GM10266 (cell line): ENCODE data around the gene RPH3AL.

Experiments used
- DNase-seq: peaks from one replicate; pipeline ENCODE4 v3.0.0; 2012; ENCODE audit errors: extremely low spot score
- TF ChIP-seq, protein P1 (sequence below): IDR thresholded peaks from 2 replicates; pipeline ENCODE4 v1.5.1; 2012; ENCODE audit warnings: mild to moderate bottlenecking, low read depth; ENCODE audit not compliant: control insufficient read depth, insufficient read depth; ENCODE audit errors: missing control alignments

The RPH3AL gene

GRCh38 chr17:364766-365165 is 12.2 kb upstream of the RPH3AL start:
- TF ChIP-seq, protein P1, sequence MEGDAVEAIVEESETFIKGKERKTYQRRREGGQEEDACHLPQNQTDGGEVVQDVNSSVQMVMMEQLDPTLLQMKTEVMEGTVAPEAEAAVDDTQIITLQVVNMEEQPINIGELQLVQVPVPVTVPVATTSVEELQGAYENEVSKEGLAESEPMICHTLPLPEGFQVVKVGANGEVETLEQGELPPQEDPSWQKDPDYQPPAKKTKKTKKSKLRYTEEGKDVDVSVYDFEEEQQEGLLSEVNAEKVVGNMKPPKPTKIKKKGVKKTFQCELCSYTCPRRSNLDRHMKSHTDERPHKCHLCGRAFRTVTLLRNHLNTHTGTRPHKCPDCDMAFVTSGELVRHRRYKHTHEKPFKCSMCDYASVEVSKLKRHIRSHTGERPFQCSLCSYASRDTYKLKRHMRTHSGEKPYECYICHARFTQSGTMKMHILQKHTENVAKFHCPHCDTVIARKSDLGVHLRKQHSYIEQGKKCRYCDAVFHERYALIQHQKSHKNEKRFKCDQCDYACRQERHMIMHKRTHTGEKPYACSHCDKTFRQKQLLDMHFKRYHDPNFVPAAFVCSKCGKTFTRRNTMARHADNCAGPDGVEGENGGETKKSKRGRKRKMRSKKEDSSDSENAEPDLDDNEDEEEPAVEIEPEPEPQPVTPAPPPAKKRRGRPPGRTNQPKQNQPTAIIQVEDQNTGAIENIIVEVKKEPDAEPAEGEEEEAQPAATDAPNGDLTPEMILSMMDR = no peak
- no peak for DNase-seq

GRCh38 chr17:364308-364707 is 11.7 kb upstream of the RPH3AL start:
- DNase-seq = no peak
- TF ChIP-seq, protein P1 = no peak

DNA sequence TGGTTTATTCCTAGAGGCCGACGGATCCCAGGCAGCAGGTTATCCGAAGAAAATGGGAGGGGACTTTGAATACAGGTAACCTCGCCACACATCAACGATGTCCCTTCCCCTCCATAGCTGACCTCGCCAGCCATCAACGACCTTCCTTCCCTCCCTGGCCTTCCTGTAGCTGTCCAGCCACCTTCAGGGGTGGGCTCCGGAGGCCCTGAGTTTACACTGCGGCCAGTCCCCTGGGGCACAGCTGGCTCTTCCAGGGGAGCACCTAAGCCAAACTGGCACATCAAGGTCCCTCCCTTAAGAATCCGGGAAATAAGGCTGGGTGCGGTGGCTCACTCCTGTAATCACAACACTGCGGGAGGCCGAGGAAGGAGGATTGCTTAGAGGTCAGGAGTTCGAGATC is 10.1 kb upstream of the RPH3AL start:
- TF ChIP-seq, protein P1 = no peak
- no peak for DNase-seq

- DNase-seq = no peak
- TF ChIP-seq, protein P1 = no peak
Observed at GRCh38 chr17:360092-360750, 7.6 kb upstream of the RPH3AL start.

- DNase-seq = no peak
Observed at GRCh38 chr17:358491-359151, 6.0 kb upstream of the RPH3AL start.

GRCh38 chr17:357644-358043 is 5.0 kb upstream of the RPH3AL start:
- TF ChIP-seq, protein P1 = no peak
- no peak for DNase-seq

More at GRCh38 chr17:358491-359151, 6.0 kb upstream of the RPH3AL start:
- TF ChIP-seq, protein P1 = no peak
